ENCODE measurements around the gene TBX4.

- no peak for TF ChIP-seq EZH2phosphoT487 (IDR thresholded peaks at IDR 0.05; ENCODE audit: borderline replicate concordance)
- TF ChIP-seq CTCF (conservative IDR thresholded peaks at IDR 0.05; ENCODE audit: low read length), result no peak
These were observed 22.2 kb downstream of the TBX4 start for GRCh38 chr17:61474235-61474927.
